Fibroblast of skin of abdomen (primary cell): Measurements from ENCODE around the gene LLGL1.

Experiments used
- DNase-seq: peaks from one replicate; pipeline ENCODE4 v3.0.0-alpha.2; 2013

The LLGL1 gene

GRCh38 chr17:18230288-18231141 is 5.1 kb downstream of the LLGL1 start:
- DNase-seq, result no peak

DNA sequence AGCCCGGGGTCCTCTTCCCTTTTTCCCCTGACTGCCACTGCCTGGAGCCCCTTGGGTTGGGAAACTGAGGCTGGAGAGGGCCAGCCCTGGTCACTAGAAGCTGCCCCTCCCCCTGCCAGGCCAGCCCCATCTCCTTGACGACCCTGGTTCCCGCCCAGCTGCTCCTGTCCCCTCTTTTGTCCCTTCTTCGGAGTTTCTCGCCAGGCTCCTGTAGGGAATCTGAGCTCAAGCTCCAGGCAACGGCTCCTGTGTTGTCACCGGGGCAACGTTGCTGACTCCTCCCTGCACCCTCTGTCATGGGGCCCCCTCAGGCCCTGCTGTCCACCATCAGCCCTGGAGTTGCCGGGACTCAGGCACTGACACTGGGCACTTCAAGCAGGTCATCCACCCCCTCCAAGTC is 5.7 kb downstream of the LLGL1 start:
- DNase-seq, result no peak

GRCh38 chr17:18233803-18234518 is 8.5 kb downstream of the LLGL1 start:
- no peak for DNase-seq

GRCh38 chr17:18234853-18235380 is 9.5 kb downstream of the LLGL1 start:
- DNase-seq, result no peak

- no peak for DNase-seq
Observed at GRCh38 chr17:18235743-18236256, 10.4 kb downstream of the LLGL1 start.

GRCh38 chr17:18236494-18236893 is 11.1 kb downstream of the LLGL1 start:
- DNase-seq, result no peak

DNA sequence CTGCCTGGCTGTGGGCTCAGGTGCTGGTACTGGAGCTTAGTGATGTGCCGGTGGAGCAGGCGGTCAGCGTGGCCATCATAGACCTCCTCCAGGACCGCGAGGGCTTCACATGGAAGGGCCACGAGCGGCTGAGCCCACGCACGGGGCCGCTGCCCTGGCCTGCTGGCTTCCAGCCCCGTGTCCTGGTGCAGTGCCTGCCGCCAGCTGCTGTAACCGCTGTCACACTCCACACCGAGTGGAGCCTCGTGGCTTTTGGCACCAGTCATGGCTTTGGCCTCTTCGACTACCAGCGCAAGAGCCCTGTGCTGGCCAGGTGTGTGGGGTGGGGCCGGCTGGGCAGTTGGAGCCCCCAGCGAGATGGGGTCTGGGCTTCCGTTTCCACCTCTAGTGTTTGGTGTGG is 12.0 kb downstream of the LLGL1 start:
- DNase-seq, result no peak

DNA sequence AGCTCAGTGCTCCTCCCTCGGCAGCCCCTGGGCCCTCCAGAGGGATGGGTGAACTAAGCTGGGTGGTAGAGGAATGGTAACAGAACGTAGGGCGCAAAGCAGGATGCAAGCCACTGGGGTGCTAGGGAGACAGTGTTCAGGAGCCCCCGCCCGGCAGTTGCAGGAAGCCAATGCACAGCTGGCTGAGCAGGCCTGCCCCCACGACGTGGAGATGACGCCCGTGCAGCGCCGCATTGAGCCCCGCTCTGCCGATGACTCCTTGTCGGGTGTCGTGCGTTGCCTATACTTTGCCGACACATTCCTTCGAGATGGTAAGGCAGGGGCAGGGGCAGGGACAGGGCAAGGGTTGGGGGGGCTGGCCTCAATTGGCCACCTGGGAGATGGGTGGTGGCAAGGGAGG is 12.9 kb downstream of the LLGL1 start:
- DNase-seq, result no peak

- DNase-seq, result no peak
Observed at GRCh38 chr17:18240449-18240848, 15.0 kb downstream of the LLGL1 start.

GRCh38 chr17:18241229-18241871 is 15.9 kb downstream of the LLGL1 start:
- DNase-seq, result no peak

DNA sequence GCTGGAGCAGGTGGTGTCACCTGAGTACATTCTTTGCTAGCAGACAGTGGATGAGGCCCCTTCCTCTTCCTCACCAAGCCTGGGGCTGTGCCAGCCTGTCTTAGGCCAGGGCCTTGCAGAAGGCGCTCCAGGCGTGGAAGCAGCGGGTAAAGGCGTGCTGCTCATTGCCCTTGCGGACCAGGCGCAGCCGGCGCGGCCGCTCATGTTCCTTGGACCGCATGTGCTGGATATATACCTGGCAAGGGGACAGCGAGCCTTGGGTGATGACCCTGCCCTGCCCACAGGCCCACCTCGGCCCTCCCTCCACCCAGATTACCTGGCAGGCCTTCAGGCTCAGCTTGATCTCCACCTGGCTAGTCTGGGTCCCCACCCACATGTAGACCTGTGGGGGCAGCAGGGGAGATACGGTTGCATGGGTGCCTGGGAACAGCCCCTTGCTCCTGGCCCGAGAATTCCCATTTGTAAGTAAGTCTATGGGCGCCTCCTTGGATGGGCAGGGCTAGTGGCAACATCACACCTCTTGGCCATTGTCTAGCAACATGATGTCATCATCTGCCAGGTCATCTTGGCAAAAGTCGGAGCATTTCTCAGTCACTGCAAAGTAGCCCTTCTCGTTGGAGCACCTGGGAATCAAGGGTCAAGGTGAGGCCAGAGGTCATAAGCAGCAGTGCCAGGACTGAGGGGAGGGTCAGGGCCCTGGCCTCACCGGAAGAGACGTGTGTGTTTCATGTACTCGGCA is 19.8 kb downstream of the LLGL1 start:
- no peak for DNase-seq

GRCh38 chr17:18246109-18246725 is 20.8 kb downstream of the LLGL1 start:
- DNase-seq, result no peak

DNA sequence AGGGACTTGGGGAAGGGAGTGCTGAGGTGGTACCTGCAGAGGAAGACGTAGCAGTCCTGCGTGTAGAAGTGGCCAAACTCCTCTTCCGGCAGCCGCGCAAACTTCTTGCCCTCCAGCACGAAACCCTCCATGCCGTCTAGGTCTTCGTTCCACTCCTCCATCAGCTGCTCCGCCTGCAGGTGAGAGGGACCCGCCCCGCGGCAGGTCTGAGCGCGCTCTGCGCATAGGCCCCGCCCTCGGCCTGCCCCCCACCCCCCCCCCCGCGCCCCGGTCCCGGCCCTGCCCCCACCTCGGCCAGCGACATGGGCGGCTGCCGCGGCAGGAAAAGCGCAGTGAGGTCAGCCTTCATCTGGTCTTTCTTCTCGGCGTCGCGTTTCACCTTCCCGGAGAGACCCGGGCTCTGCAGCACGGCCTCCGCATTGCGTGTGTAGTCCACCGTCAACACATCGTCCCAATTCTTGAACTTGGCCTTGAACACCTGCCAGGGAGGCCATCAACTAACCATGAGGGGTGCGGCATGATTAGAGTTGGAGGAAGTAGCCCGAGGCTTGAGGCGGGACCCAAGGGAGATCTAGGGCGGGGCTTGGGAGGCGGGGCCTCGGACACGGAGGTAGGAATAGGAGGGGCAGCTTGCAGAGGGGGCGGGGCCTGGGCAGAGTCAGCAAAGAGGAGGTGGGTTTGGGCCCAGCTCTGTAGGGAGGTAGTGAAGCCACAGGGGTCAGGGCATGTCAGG is 21.6 kb downstream of the LLGL1 start:
- DNase-seq, result peak; percentile 27

DNA sequence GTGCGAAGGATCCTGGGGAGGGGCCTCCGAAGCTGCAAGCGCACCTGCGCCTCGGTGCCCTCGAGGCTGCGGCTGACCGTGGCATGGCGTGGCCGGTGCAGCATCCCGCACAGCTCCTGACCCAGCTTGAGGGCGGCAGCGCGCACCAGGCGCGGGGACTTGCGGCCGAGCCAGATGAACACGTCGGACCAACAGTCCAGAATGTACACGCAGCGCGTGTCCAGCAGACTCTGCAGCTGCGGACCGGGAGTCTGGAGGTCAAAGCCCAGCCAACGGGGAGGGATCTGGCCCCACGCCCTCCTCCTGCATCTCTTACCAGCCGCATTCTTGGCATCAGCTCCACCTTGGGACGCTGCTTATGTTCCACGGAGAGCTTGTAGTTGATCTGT is 22.2 kb downstream of the LLGL1 start:
- DNase-seq, result no peak

- peak; percentile 68 for DNase-seq
Observed at GRCh38 chr17:18248300-18248731, 22.9 kb downstream of the LLGL1 start.

- DNase-seq, result no peak
Observed at GRCh38 chr17:18248811-18249210, 23.4 kb downstream of the LLGL1 start.

DNA sequence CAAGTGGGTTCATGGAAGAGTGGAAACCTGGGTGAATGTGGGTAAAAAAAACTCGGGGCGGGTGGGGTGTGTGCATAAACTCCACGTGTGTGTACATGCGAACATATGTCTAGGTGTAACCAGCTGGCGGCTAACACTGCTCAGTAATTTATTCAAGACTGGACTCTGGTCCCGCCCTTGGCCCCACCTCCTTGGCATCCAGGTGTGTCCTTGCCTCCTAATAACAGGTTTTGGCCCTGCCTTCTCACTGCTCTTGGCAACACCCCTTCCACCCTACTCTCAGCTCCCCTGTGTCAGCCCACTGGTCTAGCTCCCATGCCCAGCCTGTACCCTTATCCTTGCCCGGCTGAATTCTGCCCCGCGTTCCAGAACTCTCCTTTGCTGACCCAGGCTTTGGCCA is 24.8 kb downstream of the LLGL1 start:
- no peak for DNase-seq

- DNase-seq, result no peak
Observed at GRCh38 chr17:18250708-18251107, 25.3 kb downstream of the LLGL1 start.

DNA sequence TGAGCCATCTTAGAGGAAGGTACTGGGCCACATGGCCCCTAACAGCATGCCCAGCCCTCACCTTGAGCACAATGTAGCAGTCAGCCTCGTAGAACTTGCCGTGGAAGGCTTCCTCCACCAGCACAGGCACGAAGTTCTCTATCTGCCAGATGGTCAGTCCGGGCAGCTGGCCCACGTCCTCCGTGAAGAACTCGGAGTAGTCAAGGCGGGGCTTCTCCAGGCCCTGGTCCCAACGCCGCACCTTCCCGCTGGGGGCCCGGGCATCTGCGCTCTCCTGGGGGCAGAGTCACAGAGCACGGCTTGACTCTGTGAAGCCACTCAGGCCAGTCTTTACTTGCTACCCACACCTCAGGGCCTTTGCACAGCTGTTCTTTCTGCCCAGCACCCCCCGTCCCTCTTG is 25.8 kb downstream of the LLGL1 start:
- DNase-seq, result no peak

GRCh38 chr17:18252160-18252559 is 26.7 kb downstream of the LLGL1 start:
- DNase-seq, result no peak
